ENCODE results near the gene ANKDD1B.

- TF ChIP-seq MAX (IDR thresholded peaks at IDR 0.05) (no peak), CTCF (IDR thresholded peaks at IDR 0.05 in 2 of 3, conservative IDR thresholded peaks at IDR 0.05 in 1 of 3; ENCODE audit: borderline replicate concordance in 1 of 3, insufficient read depth in 1 of 3, low read depth in 2 of 3, low read length in 2 of 3) (no peak), POLR2AphosphoS5 (IDR thresholded peaks at IDR 0.05; ENCODE audit: low read depth, low read length) (no peak)
Observed at GRCh38 chr5:75616371-75616881, 5.2 kb downstream of the ANKDD1B start.

All from HCT116 (cell line).